Activated CD8-positive, alpha-beta memory T cell treated with anti-CD3 and anti-CD28 coated beads for 1 hour (primary cell): Measurements from ENCODE around the gene PTGER3.
"Not testable (repeated sequence)": the region's sequence is repeated elsewhere in the genome, so short reads cannot be mapped to it uniquely, and the experiment has no call there.

ENCODE experiments used
- DNase-seq, 2 donors: peaks; one replicate each; pipeline ENCODE4 v3.0.0-alpha.2; 2020; ENCODE audit warnings: low read depth in 1 of 2; ENCODE audit errors: extremely low read depth in 1 of 2

PTGER3 gene

DNA sequence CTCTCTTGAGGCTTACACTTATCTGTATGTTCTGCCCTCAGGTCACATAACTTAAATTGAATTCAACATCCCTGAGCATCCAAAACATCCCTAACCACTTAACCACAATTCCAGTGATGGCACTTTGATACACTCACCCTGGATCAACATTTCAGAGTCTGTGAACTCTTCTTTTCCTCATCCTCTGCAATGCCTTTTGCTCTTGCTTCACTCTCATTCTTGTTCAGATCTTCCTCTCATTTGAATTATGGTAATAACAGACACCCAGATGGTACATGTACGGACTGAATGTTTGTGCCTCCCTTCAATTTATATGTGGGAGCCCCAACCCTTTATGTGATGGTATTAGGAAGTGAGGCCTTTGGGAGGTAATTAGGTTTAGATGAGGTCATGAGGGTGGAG is 33.4 kb downstream of the PTGER3 start:
- no peak for DNase-seq

DNA sequence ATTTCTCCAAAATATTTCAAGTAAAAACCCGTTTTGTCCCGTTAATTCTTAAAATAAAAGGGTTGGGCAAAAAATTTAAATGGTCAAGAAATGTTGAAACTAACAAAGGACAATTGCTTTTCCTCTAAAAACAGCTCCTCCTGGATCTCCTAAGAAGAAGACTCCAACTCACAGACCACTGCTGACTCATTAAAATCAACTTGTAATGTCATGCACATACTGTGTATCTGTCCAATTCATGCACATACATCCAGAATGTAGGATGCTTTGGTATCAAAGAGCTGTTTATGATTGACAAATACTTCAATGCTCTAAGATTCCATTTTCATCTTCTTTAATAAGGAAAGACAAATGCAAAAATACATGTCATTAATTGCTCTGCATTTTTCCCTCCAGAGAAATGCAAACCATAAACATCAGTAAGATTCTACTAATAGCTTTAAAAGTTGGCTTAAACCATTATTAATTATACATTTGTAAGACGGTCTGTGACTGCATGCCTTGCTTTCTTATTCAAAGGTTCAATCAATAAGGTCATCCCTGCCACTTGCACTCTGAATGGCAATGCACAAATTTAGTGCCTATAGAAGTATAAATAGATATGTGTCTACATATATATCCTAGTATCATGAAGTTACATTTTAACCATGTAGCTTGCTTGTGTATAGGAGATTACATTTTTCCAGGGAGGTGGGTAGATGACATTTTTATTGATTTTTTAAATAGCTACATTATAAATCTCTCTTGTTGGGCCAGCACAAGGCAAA is 44.7 kb downstream of the PTGER3 start:
- DNase-seq: no peak

DNA sequence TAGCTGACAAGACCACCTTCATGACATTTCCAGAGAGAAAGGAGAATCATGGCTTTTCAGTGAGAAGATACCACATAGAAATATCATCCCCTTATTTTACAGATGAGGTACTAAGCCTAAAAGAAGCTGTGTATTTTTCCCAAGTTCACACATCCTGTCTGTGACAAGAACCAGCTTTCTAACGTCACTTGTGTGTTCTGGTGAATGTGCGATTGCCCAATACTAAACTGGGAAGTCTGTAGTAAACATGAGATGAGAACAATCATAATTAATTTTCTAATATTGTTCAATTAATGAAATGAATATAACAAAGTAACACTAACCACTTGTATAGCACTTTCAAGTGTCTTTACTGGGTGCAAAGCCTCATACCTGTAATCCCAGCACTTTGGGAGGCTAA is 46.0 kb downstream of the PTGER3 start:
- no peak for DNase-seq

DNA sequence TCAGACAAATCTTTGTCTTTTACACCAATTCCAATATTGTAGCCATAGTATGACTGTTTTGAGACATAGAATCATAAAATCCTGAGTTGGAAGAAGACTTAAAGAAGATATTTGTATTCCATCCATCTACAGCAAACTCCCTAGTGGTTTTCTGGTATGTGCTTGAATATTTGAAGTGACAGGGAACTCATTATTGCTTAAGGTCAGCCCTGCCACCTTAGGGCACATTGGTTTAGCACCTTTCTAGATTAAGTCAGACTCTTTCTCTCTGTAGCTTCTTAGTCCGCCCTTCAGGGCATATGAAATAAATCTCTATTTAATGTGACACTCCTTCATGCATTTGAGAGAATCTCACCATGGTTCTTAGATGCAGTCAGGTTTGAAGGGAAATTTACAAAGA is 49.8 kb downstream of the PTGER3 start:
- no peak for DNase-seq

DNA sequence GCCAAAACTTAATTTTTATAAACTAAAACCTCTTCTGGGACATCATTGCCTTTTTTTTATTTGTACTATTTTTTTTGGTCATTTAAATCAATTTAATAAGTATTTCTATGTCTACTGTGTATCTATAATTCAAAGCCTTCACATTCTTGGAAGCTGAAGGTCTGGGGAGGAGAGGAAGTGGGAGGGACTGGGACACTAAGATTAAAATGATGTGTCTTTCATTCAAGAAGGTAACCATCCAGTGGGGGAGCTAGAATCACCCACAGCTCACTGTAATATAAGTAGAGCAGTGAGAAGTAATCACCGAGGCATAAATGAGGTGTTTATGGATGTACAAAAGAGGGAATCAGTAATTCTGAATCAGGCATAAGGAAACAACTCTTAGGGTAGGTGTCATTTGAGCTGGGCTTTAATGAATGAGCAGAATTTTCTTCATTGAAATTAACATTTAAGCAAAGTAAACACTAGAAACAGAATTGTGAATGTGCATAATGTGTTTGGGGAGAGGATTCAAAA is 52.8 kb downstream of the PTGER3 start:
- DNase-seq: no peak

DNA sequence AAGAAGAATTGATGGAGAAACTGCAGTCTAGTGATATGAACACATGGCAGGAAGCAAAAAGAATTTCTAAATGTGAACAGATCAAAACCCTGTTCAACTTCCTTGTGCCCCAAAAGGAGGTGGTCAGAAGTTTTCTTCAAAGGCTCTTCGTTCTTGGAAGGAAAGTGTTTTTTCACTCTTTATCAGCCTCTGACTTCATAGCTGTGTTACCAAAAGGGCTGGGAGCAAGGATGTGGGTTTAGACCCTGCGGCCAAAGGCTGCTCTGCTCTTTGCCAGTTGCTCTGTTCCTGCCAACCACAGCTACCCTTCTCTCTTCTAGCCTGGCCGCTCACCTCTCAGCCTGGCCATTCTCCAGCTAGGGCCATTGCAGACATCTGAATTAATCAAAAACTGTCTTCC is 53.8 kb downstream of the PTGER3 start:
- no peak for DNase-seq

DNA sequence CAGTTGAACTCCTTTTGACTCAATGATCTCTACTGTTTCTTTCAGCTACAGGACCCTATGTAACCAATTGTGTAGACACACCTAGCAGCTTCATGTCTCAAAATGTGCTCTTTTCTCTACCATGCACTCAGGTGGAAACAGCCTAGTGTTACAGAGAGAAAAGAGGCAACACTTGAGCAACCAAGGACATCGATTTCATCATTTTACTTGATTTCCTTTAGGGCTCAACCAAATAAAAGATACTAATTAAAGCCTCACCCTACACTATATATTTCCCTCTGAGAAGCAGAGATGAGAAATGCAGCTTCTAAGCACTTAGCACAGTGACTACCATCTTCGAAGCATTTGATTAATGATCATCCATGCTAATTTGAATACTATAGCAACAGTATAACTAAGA is 55.1 kb downstream of the PTGER3 start:
- no peak for DNase-seq

DNA sequence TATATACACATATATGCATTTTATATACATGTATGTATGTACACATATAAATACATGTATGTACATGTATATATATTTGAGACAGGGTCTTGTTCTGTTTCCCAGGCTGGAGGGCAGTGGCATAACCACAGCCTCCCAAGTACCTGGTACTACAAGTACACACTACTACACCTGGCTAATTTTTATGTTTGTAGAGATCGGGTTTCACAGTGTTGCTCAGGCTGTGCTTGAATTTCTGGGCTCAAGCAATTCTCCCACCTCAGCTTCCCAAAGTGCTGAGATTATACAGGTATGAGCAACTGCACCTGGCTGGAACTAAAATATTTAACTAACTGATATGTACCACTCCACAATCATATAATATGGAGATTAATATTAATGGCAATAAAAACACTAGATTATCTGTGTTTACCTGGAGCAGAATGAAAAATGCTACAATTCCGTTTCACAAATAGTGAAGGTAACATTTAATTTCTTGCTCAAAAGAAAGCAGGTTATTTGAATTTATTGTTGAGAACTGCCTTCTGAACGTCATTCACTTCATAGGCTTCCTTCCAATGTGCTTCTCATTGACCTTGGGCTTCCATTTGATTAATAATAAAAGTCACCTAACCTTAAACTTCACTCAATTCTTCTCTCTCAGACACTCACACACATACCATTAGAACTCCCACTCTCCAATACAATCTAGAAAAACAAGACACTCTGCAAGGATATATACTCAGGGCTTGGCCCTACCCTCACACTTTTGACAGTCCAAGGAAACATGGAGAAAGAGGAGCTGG is 57.0 kb downstream of the PTGER3 start:
- no peak for DNase-seq

DNA sequence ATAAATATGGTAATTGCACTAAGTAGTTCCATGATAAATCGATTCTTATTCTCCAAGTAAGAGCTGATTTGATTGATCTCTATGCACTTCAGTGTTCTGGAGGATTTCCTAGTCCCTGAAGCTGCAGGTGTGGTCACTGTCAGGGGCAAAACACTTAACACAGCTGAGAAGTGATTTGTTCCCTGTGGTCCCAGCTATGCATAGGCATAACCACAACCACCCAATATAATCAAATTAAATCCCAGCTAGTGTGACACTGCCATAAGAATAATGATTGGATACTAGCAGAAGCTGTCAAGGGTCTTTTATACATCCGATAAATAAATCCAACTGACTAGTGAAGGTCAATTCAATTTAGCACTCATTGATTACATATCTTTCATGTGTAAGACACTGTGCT is 60.1 kb downstream of the PTGER3 start:
- no peak for DNase-seq

DNA sequence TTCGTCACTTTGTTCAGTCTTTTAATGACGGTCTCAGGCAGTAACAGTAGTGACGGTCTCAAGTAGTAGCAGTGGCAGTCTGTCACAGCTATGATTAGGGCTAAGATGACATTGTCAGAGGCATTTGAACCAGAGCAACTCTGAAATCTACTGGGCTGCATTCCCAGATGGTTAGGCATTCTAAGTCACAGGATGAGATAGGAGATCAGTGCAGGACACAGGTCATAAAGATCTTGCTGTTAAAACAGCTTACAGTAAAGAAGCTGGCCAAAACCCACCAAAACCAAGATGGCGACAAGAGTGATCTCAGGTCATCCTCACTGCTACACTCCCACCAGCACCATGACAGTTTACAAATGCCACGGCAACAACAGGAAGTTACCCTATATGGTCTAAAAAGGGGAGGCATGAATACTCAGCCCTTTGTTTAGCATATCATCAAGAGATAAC is 61.8 kb downstream of the PTGER3 start:
- DNase-seq: not testable (repeated sequence)

DNA sequence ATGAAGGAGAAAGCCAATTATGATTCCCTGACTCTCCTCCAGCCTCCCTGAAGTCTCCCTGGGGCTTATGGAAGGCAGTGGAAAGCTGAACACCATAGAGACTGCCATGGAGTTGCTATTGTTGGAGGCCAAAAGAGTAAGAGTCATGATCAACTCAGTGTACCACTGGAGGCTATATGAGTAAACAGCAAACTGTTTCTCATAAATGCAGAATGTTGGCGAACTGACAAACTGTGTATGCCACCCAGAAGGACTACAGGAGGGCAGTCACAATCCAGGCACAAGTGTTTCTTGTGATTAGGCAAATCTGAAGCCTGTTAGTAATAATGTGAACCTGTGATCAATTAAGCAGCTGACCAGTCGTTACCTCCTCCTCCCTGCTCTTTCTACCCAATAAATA is 62.3 kb downstream of the PTGER3 start:
- DNase-seq: not testable (repeated sequence)

DNA sequence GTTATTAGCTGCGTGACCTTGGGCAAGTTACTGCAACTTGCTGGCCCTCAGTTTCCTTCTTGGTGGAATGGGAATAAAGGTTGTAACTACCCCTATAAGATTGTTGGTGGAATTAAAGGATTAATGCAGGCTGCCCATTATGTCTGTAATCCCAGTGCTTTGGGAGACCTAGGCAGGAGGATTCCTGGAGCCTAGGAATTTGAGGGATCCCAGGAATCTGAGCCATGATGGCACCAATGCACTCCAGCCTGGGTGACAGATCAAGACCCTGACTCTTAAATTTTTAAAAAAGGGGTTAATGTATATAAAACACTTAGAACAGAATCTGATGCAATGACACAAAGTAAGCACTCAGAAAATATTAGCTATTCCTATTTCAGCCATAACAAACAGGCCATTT is 67.3 kb downstream of the PTGER3 start:
- DNase-seq: no peak

DNA sequence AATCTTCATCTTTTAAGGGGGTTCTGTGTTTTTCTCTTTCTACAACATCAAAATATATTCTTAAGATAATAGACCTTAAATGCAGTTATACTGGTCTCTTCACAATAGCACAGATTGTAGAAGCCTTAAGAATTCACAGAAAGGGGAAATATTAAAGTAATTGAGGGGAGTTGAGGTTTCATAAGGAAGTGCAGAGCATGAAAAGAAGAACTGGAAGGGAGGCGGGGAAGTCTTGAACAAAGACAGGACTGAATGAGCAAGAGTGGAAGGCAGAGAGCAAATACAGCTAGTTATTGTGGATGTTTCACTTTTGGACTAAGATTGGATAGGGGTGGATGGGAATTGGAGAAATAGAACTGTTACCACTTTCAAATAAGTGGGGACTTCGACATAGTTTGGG is 67.7 kb downstream of the PTGER3 start:
- no peak for DNase-seq

DNA sequence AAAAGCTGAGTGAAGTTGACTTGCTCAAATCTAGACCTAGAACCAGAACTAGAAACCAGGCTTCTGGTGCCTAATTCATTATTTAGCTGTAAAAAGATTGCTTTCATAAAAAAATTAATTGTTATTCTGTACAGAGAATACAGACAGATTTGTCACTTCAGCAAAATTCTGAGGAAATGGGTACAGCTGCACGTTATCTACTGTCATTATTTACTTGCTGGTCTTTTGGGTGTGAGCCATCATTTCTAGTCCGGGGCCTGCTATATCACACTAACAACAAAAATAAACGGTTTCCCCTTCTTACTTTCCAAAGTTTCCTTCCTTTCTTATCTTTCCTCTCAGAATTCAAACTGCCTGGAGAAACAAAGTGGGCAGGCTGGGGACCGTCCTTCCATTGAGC is 68.3 kb downstream of the PTGER3 start:
- no peak for DNase-seq

DNA sequence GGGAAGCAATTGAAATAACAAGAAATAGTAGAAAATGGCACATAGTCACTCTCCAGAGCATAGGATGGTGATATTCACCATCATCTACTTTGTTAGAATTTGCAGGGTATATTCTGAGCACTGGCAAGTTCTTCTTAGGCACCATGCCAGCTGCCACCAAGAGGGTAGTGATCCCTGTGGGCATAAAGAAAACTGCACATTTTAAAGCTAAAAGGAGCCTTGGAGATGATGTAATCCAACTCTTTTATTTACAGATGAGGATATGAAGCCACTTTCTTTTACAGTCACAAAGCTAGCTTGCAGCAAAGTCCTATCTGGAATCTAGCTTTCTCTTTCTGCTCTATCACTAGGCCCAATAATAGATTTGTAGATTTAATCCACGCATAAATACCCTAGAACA is 69.0 kb downstream of the PTGER3 start:
- DNase-seq: no peak

DNA sequence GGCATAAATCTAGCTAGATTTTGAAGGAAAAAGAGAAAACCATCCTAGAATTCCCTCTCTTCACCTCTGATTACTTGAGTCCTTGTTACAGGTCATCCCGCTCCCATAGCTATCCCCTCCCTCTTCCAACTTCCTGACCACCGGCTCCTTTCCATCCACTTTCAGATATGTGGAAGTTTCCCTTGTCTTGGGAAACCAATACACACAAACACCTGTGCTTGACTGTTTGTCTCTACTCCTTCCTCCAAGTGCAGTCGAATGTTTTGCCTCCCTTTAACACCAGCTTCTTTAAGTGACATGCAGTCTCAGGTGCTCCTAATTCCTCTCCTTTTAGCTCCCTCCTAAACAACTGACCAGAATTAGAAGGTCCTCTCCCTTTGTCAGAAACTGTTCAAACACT is 70.0 kb downstream of the PTGER3 start:
- DNase-seq: no peak

DNA sequence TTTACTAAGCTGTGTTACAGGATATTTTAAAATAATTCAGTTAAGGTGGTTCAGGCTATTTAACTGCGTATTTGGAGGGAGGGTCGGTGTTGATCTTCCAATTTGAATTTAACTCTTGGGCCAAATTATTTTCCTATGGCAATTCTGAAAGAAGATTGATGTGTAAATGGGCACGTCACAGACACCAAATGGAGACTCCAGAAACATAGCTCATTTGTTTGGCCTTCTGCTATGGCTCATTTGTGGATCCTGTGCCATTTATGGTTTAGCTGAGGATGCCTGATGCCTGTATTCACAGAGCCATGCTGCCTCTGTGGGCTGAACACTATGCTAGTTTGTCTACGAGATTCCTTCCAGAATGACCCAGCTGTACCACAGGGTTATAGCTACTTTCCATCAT is 70.6 kb downstream of the PTGER3 start:
- no peak for DNase-seq

DNA sequence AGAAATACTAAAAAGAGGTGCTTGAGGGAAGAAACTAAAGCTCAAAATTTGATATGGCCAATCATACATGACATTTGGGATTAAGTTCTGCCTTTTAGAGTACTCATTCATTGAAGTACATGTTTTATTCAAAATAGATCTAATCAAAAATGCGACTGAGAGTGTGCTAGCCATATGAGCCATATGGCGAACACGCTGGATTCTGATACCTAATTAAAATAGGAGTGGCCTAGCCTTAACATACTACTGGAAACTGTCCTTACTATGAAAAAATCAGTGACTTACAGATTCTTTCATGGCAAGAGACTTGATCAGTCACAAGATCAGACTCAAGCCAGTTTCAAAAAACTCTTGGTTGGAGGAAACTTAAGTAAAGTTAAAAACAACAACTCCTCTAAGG is 73.9 kb downstream of the PTGER3 start:
- DNase-seq: no peak

DNA sequence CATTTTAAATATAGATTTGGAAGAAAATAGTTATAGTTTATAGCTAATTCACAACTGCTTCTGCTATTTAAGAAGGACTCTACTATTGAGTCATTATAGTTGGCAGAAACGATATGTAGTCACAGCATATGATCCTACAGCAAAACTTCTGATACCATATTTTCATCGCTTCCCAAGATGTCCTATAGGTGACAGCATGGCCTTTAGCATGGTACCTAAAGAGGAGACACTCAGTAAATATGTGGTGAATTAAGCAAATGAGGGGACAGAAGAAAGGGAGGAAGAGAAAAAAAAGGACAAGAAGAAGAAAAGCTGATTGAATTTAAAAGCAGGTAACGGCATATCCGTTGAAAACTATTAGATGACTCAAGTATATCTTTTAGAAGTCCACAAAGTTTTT is 77.2 kb downstream of the PTGER3 start:
- DNase-seq: no peak

DNA sequence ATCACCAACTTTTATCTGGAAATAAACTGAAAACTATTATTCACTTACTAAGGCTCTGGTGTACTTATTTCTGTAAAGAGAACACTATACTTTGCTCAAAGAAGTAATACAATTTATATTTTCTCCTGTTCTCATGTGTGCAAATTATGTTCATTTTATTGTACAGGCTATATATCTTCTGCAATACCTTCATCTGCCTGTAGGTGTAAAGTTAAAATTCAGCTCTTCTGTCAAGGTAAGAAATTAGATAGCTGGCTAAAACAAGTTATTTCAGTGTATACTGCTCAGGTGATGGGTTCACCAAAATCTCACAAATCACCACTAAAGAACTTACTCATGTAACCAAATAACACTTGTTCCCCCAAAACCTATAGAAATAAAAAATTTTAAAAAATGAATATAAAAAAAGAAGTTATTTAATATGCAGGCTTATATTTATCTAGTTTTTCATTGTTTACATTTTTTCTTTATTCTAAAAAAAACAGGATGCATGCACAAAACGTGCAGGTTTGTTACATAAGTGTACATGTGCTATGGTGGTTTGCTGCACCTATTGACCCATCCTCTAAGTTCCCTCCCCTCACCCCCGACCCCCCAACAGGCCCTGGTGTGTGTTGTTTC is 81.5 kb downstream of the PTGER3 start:
- DNase-seq: no peak

DNA sequence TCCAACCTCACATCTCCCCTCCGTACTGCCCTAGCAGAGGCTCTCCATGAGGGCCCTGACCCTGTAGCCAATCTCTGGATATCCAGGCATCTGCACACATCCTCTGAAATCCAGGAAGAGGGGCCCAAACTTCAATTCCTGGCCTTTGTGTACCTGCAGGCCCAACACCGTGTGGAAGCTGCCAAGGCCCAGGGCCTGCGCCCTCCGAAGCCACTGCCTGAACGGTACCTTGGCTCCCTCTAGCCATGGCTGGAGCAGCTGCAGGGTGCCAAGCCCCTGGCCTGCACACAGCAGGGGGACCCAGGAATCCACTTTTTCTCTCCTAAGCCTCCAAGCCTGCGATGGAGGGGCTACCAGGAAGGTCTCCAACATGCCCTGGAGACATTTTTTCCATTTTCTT is 84.2 kb downstream of the PTGER3 start:
- DNase-seq: no peak
